ENCODE results near the gene DYRK1A.
A peak's percentile ranks its signal among the peaks of the same experiment; 100 is the strongest.
"Not testable (repeated sequence)": the region's sequence is repeated elsewhere in the genome, so short reads cannot be mapped to it uniquely, and the experiment has no call there.

Gene DYRK1A

GRCh38 chr21:37530901-37531351 lies 164.4 kb downstream of the DYRK1A start:
- in situ Hi-C loops (cut with HindIII; ENCODE audit: low pct_ligation_motif_present, low pct_unique_long_range_greater_than_20kb, low sequenced_read_pairs), result no loop called here
- DNase-seq, result no peak

GRCh38 chr21:37531431-37531932 lies 164.9 kb downstream of the DYRK1A start:
- no peak for DNase-seq
- in situ Hi-C loops (cut with HindIII; ENCODE audit: low pct_ligation_motif_present, low pct_unique_long_range_greater_than_20kb, low sequenced_read_pairs), result no loop called here

DNA sequence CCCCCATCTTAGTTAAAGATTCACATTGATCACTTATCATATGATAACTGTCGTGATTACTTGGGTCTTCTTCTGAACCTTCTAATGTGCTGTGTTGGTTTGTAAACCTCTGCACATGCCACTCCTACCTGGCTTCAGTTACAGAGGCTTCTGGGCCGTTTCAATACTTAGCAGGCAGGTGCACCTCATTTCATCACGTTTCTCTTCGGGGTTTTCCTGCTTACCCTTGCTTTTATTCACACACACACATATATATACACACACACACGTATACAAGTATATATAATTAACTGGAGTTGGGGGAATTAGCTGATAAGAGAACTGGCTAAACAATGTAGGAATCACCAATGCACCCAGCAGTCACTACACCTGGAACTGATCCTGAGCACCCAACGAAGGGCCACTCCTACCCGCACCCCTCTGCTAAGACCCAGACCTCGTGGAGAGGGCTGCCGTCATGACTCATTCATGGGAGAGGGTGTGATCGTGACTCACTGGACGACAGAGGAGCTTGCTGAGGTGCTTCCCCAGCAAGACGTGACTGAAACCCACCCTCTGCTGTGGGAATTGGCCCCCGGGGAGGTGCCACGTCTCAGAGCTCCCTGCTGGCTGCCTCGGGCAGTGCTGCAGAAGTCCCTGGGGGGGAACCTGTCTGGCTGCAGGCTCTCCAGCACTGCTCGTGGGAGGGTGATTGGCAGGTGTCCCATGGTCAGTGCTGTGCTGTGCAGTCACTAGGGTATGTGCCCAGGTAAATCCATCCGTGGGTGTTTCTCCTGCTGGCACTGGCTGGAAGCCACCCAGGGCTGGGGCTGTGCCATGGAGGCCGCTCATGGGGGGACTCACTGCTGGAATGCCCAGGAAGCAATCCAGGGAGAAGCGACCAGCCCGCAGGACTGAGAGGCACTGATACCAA lies 166.6 kb downstream of the DYRK1A start:
- in situ Hi-C loops (cut with HindIII; ENCODE audit: low pct_ligation_motif_present, low pct_unique_long_range_greater_than_20kb, low sequenced_read_pairs), result no loop called here
- peak; percentile 58 for DNase-seq

GRCh38 chr21:37534431-37534830 lies 167.9 kb downstream of the DYRK1A start:
- no peak for DNase-seq
- in situ Hi-C loops (cut with HindIII; ENCODE audit: low pct_ligation_motif_present, low pct_unique_long_range_greater_than_20kb, low sequenced_read_pairs), result no loop called here

- no peak for DNase-seq
- in situ Hi-C loops (cut with HindIII; ENCODE audit: low pct_ligation_motif_present, low pct_unique_long_range_greater_than_20kb, low sequenced_read_pairs), result no loop called here
Observed at GRCh38 chr21:37535130-37535529, 168.6 kb downstream of the DYRK1A start.

DNA sequence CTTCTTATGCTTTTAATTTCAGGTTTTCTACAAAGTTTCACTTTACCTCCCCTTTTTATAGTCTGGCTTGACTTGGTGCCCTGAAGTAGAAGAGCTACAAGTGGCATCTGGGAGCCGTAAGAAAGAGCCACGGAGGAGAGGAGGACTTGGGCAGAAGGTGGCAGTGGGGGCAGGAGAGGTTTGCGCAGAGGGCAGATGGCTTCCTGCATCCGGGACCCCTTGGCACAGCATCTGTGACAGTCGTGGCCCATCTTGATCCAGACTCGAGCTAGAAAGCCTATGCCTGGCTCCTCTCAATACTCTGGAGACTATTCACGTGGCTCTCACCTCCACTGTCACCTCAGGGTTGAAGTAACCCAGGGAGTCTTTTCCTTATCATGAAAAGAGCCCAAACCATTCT lies 169.1 kb downstream of the DYRK1A start:
- in situ Hi-C loops (cut with HindIII; ENCODE audit: low pct_ligation_motif_present, low pct_unique_long_range_greater_than_20kb, low sequenced_read_pairs), result no loop called here
- no peak for DNase-seq

DNA sequence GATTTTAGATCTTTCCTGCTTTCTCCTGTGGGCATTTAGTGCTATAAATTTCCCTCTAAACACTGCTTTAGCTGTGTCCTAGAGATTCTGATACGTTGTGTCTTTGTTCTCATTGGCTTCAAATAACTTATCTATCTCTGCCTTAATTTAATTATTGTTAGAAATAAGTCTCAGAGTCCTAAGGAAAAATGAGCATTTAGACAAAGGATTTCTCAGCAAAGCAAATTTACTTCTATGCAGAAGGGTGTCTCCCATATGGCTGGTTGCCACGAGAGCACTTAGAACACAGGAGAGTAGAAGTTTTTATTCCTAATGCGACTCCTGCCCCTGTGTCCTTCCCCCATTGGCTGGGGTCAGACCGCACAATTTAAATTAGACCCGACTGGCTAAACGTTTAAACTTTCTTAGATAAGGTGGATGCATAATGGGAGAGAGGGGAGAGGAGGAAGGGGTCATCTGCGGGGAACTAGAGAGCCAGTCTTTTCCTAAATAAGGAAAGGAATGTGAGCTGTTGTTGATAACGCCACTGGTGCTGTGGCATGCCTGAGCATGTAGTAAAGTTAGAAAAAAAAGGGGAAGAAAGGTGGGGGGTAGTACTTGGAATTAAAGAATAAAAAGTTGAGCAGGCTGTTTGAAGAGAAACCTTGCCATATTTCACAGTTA lies 170.2 kb downstream of the DYRK1A start:
- in situ Hi-C loops (cut with HindIII; ENCODE audit: low pct_ligation_motif_present, low pct_unique_long_range_greater_than_20kb, low sequenced_read_pairs), result no loop called here
- no peak for DNase-seq

DNA sequence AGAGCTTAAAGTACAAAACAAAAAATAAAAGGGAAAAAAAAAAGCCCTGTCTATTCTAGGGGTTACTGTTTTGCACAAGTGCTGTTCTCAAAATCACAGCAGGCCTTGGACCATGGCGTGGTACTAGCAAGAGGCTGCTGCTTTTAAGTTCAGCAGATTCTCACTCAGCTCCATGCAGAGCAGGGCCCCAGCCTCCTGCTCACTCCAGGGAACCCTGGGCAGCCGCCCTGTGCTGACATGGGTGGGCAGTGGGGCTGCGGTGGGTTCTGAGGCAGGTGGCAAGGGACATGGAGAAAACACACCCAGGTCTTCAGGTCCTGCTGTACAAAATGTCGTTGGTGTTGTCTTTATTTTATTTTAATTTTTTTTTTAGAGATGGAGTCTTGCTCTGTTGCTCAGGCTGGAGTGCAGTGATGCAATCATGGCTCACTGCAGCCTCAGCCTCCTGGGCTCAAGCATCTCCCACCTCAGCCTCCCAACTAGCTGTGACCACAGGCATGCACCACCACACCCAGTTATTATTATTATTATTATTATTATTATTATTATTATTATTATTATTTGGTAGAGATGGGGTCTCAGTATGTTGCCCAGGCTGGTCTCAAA lies 170.9 kb downstream of the DYRK1A start:
- in situ Hi-C loops (cut with HindIII; ENCODE audit: low pct_ligation_motif_present, low pct_unique_long_range_greater_than_20kb, low sequenced_read_pairs), result no loop called here
- no peak for DNase-seq

DNA sequence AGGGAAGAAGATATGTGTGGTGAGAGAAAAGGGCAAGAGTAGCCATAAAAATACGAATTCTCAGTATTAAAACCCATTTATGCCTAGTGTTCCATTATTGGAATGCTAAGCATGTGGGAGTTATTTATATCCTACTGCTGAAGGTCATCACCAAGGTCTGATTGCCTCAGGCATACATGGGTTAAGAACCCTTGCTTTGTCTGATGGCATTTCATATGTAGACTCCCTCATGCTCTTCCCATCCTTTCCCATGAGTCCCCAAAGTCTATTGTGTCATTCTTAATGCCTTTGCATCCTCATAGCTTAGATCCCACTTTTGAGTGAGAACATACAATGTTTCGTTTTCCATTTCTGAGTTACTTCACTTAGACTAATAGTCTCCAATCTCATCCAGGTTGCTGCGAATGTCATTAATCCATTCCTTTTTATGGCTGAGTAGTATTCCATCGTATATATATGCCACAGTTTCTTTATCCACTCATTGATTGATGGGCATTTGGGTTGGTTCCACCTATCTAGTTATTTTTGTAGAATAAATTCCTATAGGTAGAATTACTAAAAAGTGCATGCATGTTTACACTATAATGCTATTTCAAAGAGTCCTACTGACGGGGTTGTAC lies 172.5 kb downstream of the DYRK1A start:
- in situ Hi-C loops (cut with HindIII; ENCODE audit: low pct_ligation_motif_present, low pct_unique_long_range_greater_than_20kb, low sequenced_read_pairs), result no loop called here
- DNase-seq, result no peak

DNA sequence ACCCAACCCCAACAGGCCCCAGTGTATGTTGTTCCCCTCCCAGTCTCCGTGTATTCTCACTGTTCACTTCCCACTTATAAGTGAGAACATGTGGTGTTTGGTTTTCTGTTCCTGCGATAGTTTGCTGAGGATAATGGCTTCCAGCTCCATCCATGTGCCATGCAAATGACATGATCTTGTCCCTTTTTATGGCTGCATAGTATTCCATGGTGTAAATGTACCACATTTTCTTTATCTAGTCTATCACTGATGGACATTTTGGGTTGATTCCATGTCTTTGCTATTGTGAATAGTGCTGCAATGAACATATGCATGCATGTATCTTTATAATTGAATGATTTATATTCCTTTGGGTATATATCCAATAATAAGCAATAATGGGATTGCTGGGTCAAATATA lies 174.6 kb downstream of the DYRK1A start:
- in situ Hi-C loops (cut with HindIII; ENCODE audit: low pct_ligation_motif_present, low pct_unique_long_range_greater_than_20kb, low sequenced_read_pairs); DNase-seq: not testable (repeated sequence)

GRCh38 chr21:37542512-37542911 lies 175.9 kb downstream of the DYRK1A start:
- in situ Hi-C loops (cut with HindIII; ENCODE audit: low pct_ligation_motif_present, low pct_unique_long_range_greater_than_20kb, low sequenced_read_pairs), result no loop called here
- no peak for DNase-seq

DNA sequence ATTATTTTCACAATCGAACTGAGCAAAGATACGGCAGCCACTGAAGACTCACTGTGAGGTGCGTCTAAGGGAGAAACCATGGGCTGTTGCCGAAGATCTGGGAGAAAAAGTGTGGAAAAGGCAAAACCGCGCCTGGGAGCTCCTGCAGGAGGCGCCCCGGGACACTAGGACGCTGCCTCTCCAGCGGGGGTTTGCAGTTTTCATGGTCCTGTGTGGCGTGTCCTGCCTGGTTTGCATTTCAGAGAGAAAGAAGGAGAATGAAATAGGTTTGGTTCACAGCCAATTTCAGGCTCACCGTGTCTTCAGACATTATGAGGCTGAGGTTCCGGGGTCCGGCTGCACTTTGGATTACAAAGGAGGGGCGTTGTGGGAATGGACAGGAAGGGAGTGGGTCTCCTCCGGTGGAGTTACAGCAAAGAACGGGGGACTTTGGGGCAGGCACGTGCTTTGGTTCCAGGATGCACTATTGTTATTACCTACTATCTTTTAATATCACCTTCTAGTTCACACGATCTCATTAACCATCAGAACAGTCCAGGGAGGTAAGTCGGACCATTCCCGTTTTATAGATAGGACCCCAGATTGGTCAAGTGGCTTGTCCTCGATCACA lies 179.8 kb downstream of the DYRK1A start:
- in situ Hi-C loops (cut with HindIII; ENCODE audit: low pct_ligation_motif_present, low pct_unique_long_range_greater_than_20kb, low sequenced_read_pairs), result no loop called here
- no peak for DNase-seq

DNA sequence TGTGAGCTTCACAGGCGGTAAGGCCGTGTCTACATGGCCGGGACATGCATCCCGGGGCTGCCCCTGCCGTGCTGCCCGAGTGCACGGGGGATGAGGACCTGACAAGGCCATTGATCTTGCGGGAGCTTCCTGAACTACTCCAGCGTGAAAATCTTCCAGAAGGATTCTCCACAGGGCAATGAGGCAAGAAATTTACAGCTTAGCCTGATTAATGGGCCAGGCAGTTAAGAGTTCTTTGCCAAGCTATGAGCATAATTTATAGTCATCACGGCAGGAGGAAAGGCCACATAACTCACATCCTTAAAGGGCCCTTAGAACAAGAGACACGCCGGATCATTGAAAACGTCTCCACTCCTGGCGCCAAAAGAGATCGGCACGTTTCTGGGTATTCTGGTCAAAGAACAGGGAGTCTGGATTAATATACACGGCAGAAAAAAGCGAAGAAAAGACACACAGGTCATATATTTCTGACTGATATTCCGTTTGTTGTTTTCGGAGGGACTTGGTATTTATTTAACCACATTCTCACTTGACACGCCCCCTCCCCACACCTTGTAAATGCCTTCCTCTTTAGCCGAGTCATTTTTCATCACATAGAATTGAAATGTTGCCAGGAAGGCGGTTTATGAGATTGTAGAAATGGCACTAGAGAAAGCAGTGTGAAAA lies 180.5 kb downstream of the DYRK1A start:
- DNase-seq, result peak; percentile 73
- in situ Hi-C loops (cut with HindIII; ENCODE audit: low pct_ligation_motif_present, low pct_unique_long_range_greater_than_20kb, low sequenced_read_pairs), result no loop called here

DNA sequence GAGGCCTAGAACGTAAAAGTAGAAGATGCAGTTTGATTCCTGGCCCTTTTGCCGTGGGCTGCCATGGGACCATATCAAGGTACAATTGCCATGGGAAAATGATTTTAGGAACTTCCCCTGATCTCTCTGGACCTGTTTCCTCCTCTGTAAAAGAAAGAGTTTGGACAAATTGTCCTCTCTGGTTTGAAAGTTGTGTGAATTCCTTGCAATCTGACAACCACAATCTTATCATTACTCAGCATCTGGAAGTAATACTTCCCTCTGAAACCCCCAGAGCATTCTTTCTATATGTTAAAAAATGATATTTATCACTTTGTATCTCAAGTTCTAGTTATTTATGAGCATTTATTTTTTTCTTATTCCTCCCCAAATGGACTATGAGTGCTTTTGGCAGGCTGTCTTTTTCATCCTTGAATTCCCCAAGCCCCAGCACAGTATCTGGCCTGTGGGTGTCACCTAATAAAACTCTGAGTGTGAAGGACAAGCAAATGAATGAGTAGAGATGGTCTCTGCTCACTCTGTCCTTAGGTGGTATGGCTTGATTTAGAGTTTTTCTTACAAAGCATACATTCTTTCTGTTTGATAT lies 181.1 kb downstream of the DYRK1A start:
- in situ Hi-C loops (cut with HindIII; ENCODE audit: low pct_ligation_motif_present, low pct_unique_long_range_greater_than_20kb, low sequenced_read_pairs), result no loop called here
- no peak for DNase-seq

DNA sequence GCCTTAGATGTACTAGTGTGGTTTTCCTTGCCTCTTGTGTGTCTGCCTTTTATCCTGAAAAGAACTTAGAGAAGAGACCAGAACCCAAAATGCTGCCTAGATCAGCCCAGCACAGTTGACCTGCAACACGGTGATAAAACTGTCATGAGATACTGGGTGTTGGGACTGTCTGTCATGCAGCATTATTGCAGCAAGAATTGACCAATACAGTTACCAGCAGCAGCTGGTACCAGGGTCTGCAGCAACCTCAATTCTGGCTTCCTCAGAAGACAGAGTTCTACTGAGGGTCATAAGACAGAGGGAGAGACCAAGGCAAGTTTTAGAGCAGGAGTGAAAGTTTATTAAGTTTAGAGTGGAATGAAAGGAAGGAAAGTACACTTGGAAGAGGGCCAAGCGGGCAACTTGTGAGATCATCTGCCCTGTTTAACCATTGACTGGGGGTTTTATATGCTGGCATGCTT lies 182.0 kb downstream of the DYRK1A start:
- no peak for DNase-seq
- in situ Hi-C loops (cut with HindIII; ENCODE audit: low pct_ligation_motif_present, low pct_unique_long_range_greater_than_20kb, low sequenced_read_pairs), result no loop called here

DNA sequence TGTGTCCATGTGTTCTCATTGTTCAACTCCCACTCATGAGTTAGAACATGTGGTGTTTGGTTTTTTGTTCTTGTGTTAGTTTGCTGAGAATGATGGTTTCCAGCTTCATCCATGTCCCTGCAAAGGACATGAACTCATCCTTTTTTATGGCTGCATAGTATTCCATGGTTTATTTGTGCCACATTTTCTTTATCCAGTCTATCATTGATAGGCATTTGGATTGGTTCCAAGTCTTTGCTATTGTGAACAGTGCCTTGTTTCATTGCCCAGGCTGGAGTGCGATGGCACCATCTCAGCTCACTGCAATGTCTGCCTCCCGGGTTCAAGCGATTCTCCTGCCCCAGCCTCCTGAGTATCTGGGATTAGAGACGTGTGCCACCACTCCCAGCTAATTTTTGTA lies 183.2 kb downstream of the DYRK1A start:
- in situ Hi-C loops (cut with HindIII; ENCODE audit: low pct_ligation_motif_present, low pct_unique_long_range_greater_than_20kb, low sequenced_read_pairs); DNase-seq: not testable (repeated sequence)

DNA sequence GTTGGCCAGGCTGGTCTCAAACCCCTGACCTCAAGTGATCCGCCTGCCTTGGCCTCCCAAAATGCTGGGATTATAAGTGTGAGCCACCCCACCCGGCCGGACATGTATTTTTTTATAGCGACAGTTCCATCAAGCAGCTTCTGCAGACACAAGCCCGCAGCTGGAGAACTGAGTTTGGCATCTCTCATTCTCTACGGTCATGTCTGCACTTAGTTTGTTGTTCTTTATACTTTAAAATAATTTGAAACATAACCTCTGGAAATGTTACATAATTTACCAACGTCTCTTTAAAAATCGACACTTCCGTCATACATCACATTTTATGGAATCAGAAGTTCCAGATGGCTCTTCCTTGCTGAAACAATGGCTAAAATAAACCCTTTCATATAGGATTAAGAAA lies 183.6 kb downstream of the DYRK1A start:
- in situ Hi-C loops (cut with HindIII; ENCODE audit: low pct_ligation_motif_present, low pct_unique_long_range_greater_than_20kb, low sequenced_read_pairs), result no loop called here
- no peak for DNase-seq

Measured in ACHN (cell line).